PC-9 (cell line): Measurements from ENCODE around the gene MYRIP.

ENCODE experiments used
- EZH2 ChIP-seq: fragments of 200-600 bp; sonication (generic); IDR thresholded peaks from 2 replicates; pipeline ENCODE4 v1.8.0; 2017; ENCODE audit warnings: antibody characterized with exemption, low read depth
- TF ChIP-seq, protein P1 (sequence below): fragments of 200-600 bp; sonication (generic); conservative IDR thresholded peaks from 2 replicates; pipeline ENCODE4 v1.6.1; 2017; ENCODE audit warnings: mixed run types, antibody characterized with exemption, mild to moderate bottlenecking, moderate library complexity

DNA sequence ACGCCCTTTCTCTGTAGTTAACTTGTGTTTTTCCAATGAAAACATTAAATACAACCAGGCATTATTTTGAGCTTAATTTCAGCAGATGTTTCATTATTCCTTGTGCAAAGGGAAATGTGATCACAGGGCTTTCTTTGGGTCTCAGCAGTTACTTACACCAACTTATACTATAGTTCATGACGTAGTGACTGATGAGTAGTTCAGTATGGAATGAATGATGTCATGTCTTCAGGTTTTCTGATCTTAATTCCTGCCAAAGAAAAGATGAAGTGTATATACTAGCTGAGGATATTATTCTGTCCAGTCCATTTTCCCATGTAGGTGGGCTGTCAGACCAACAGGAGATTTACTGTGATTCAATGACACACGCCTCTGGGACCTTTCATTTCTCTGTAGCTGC is 61.3 kb downstream of the MYRIP start:
- TF ChIP-seq, protein P1, sequence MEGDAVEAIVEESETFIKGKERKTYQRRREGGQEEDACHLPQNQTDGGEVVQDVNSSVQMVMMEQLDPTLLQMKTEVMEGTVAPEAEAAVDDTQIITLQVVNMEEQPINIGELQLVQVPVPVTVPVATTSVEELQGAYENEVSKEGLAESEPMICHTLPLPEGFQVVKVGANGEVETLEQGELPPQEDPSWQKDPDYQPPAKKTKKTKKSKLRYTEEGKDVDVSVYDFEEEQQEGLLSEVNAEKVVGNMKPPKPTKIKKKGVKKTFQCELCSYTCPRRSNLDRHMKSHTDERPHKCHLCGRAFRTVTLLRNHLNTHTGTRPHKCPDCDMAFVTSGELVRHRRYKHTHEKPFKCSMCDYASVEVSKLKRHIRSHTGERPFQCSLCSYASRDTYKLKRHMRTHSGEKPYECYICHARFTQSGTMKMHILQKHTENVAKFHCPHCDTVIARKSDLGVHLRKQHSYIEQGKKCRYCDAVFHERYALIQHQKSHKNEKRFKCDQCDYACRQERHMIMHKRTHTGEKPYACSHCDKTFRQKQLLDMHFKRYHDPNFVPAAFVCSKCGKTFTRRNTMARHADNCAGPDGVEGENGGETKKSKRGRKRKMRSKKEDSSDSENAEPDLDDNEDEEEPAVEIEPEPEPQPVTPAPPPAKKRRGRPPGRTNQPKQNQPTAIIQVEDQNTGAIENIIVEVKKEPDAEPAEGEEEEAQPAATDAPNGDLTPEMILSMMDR: no peak
- no peak for TF ChIP-seq EZH2
